Mesendoderm (in vitro differentiated cells): Measurements from ENCODE around the gene EPN1.

Experiments used
- DNase-seq: peaks from one replicate; pipeline ENCODE4 v3.0.0; 2013
- H2AK5ac ChIP-seq: 2 replicates; pipeline ENCODE4 v1.6.1; 2013; ENCODE audit warnings: low read length, inconsistent platforms
- H2BK120ac ChIP-seq: 2 replicates; pipeline ENCODE4 v1.6.1; 2013; ENCODE audit warnings: low read depth, mild to moderate bottlenecking, low read length, moderate library complexity, mixed read lengths
- H2BK15ac ChIP-seq: replicated peaks from 2 replicates; pipeline ENCODE4 v1.6.1; 2013; ENCODE audit warnings: low read depth, mild to moderate bottlenecking, moderate library complexity
- H2BK5ac ChIP-seq: 2 replicates; pipeline ENCODE4 v1.6.1; 2013; ENCODE audit warnings: low read length, inconsistent platforms
- H3K18ac ChIP-seq: 2 replicates; pipeline ENCODE4 v1.6.1; 2013; ENCODE audit warnings: mild to moderate bottlenecking, low read length, mixed read lengths
- H3K23ac ChIP-seq: one replicate; pipeline ENCODE4 v1.6.1; 2013; ENCODE audit warnings: low read length
- H3K27ac ChIP-seq: 2 replicates; pipeline ENCODE4 v1.5.1; 2013; ENCODE audit warnings: low read depth, mild to moderate bottlenecking, inconsistent platforms, low read length, moderate library complexity
- H3K27me3 ChIP-seq: 2 replicates; pipeline ENCODE4 v1.6.1; 2013; ENCODE audit warnings: low read length, control low read depth, mild to moderate bottlenecking, inconsistent platforms; ENCODE audit not compliant: insufficient read depth, poor library complexity
- H3K36me3 ChIP-seq: 2 replicates; pipeline ENCODE4 v1.6.1; 2013; ENCODE audit warnings: low read length, inconsistent platforms; ENCODE audit not compliant: control insufficient read depth, insufficient read depth
- H3K4ac ChIP-seq: one replicate; pipeline ENCODE4 v1.6.1; 2013; ENCODE audit warnings: low read depth, mild to moderate bottlenecking, low read length, moderate library complexity
- H3K4me1 ChIP-seq: 2 replicates; pipeline ENCODE4 v1.6.1; 2013; ENCODE audit warnings: low read depth, low read length, inconsistent platforms; ENCODE audit not compliant: control insufficient read depth
- H3K4me2 ChIP-seq: 2 replicates; pipeline ENCODE4 v1.6.1; 2013; ENCODE audit warnings: low read length
- H3K4me3 ChIP-seq: 2 replicates; pipeline ENCODE4 v1.5.1; 2013; ENCODE audit warnings: mild to moderate bottlenecking, low read length
- H3K56ac ChIP-seq: one replicate; pipeline ENCODE4 v1.6.1; 2013; ENCODE audit warnings: low read length
- H3K79me1 ChIP-seq: 2 replicates; pipeline ENCODE4 v1.6.1; 2013; ENCODE audit warnings: low read length, inconsistent platforms
- H3K79me2 ChIP-seq: 2 replicates; pipeline ENCODE4 v1.6.1; 2013; ENCODE audit warnings: mild to moderate bottlenecking, low read length; ENCODE audit not compliant: control insufficient read depth, insufficient read depth
- H3K9ac ChIP-seq: 2 replicates; pipeline ENCODE4 v1.6.1; 2013; ENCODE audit warnings: low read length, inconsistent platforms
- H4K5ac ChIP-seq: one replicate; pipeline ENCODE4 v1.6.1; 2013; ENCODE audit warnings: low read length
- H4K8ac ChIP-seq: one replicate; pipeline ENCODE4 v1.6.1; 2013; ENCODE audit warnings: low read depth, mild to moderate bottlenecking, control low read depth, low read length, moderate library complexity
- WGBS: extraction: QIAGEN DNeasy Blood & Tissue Kit; methylation state at CpG from one replicate; pipeline ENCODE4 v1.1.7; 2013; ENCODE audit warnings: low lambda C conversion rate, missing lambda C conversion rate; ENCODE audit not compliant: insufficient coverage; ENCODE audit errors: extremely low coverage; 5-methylcytosine and 5-hydroxymethylcytosine counted together

EPN1 gene

GRCh38 chr19:55684946-55685681, 10.1 kb downstream of the EPN1 start:
- no peak overlapping the region for H3K18ac ChIP-seq
- H3K4ac ChIP-seq = no peak overlapping the region
- peaks cover 6% of the 10 kb centered on the region for H3K79me2 ChIP-seq
- H3K9ac ChIP-seq = no peak overlapping the region
- H2AK5ac ChIP-seq = no peak overlapping the region
- H2BK120ac ChIP-seq = no peak overlapping the region
- H3K56ac ChIP-seq = no peak overlapping the region
- DNase-seq = no peak
- no peaks in the 10 kb centered on the region for H3K27me3 ChIP-seq
- H3K79me1 ChIP-seq = peaks cover 13% of the 10 kb centered on the region
- H2BK15ac ChIP-seq = no peak overlapping the region
- H3K27ac ChIP-seq = no peak overlapping the region
- no peak overlapping the region for H3K23ac ChIP-seq
- H2BK5ac ChIP-seq = no peak overlapping the region
- WGBS = no CpG with 5 or more reads among the region's 60 CpGs
- no peaks in the 10 kb centered on the region for H3K4me1 ChIP-seq
- no peak overlapping the region for H3K4me2 ChIP-seq
- H4K5ac ChIP-seq = no peak overlapping the region
- H3K36me3 ChIP-seq = peaks cover 3% of the 10 kb centered on the region
- no peak overlapping the region for H4K8ac ChIP-seq
- no peak overlapping the region for H3K4me3 ChIP-seq

DNA sequence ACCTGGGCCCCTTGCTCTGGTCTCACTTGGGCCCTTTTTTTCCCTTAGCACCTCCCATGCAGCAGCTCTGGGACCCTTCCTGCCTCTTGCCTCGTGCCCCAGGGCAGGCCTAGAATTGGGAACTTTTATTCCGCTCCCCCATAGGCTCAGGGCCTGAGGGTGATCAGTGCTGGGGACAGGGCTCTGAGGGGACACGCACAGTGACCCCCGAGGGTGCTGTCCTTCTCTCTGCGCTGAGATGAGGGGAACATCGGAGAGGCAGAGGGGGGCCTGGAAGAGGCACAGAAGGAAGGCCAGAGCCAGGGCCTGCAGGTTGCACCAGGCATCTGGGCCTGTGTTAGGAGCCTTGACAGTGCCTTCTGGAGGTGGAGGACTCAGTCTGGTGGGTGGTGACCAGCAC, 10.8 kb downstream of the EPN1 start:
- no peak overlapping the region for H2AK5ac ChIP-seq
- no peaks in the 10 kb centered on the region for H3K4me1 ChIP-seq
- H3K23ac ChIP-seq = no peak overlapping the region
- H2BK15ac ChIP-seq = no peak overlapping the region
- no peak overlapping the region for H2BK5ac ChIP-seq
- no peak overlapping the region for H4K8ac ChIP-seq
- H3K79me2 ChIP-seq = peaks cover 3% of the 10 kb centered on the region
- H3K18ac ChIP-seq = no peak overlapping the region
- H3K4ac ChIP-seq = no peak overlapping the region
- H3K36me3 ChIP-seq = peaks cover 3% of the 10 kb centered on the region
- WGBS = no CpG with 5 or more reads among the region's 6 CpGs
- no peaks in the 10 kb centered on the region for H3K27me3 ChIP-seq
- no peak for DNase-seq
- H3K27ac ChIP-seq = no peak overlapping the region
- H3K4me2 ChIP-seq = no peak overlapping the region
- no peak overlapping the region for H3K4me3 ChIP-seq
- H3K9ac ChIP-seq = no peak overlapping the region
- H3K56ac ChIP-seq = no peak overlapping the region
- H2BK120ac ChIP-seq = no peak overlapping the region
- no peak overlapping the region for H4K5ac ChIP-seq
- peaks cover 11% of the 10 kb centered on the region for H3K79me1 ChIP-seq

DNA sequence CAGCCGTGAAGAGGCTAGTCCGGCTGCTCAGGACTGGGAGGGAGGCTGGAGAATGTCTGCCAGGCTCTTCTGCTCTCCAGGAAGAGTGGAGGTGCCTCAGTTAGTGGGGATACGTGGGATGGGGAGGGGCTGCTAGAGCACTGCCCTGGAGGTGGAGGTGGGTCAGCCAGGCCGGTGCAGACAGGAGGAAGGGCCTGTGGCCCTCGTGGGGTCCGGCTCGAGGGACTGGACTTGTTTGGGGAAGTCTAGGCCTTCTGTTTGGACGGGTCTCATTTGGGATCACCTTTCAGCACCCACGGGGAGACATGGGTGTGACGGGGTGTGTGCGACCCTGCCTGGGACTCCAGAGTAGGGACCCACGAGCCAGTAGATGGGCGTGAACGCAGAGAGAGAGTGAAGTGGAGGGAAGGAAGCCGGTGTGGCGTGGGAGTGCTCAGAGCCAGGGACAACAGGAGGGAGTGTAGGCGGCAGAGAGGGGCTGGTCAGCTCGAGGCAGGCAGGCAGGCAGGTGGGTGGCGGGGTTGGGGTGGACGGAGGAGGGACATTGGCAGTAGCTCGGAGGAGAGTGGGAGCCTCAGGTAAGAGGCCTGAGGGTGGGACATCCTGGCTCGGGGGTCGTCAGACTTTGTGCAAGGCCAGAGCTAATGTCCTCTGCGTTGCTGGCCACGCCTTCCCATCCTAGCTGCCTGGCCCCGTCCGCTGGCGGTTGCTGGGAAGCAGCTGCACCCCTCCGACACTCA, 11.5 kb downstream of the EPN1 start:
- WGBS = no CpG with 5 or more reads among the region's 29 CpGs
- DNase-seq = no peak

GRCh38 chr19:55687281-55688201, 12.5 kb downstream of the EPN1 start:
- H3K4me2 ChIP-seq = no peak overlapping the region
- no peak overlapping the region for H2BK15ac ChIP-seq
- no peak overlapping the region for H3K23ac ChIP-seq
- no CpG with 5 or more reads among the region's 22 CpGs for WGBS
- no peaks in the 10 kb centered on the region for H3K79me2 ChIP-seq
- H3K9ac ChIP-seq = no peak overlapping the region
- H3K27me3 ChIP-seq = no peaks in the 10 kb centered on the region
- DNase-seq = no peak
- peaks cover 8% of the 10 kb centered on the region for H3K79me1 ChIP-seq
- H3K56ac ChIP-seq = no peak overlapping the region
- H3K18ac ChIP-seq = no peak overlapping the region
- H3K27ac ChIP-seq = no peak overlapping the region
- H2BK5ac ChIP-seq = no peak overlapping the region
- H3K4me3 ChIP-seq = no peak overlapping the region
- no peak overlapping the region for H4K8ac ChIP-seq
- H2AK5ac ChIP-seq = no peak overlapping the region
- no peak overlapping the region for H4K5ac ChIP-seq
- no peaks in the 10 kb centered on the region for H3K4me1 ChIP-seq
- H2BK120ac ChIP-seq = no peak overlapping the region
- no peak overlapping the region for H3K4ac ChIP-seq
- H3K36me3 ChIP-seq = no peaks in the 10 kb centered on the region

More for the DNA sequence above, 11.5 kb downstream of the EPN1 start:
- Histone ChIP-seq H2BK120ac (no peak overlapping the region), H3K56ac (no peak overlapping the region), H3K4me3 (no peak overlapping the region), H3K4ac (no peak overlapping the region), H4K8ac (no peak overlapping the region), H3K27ac (no peak overlapping the region), H2BK5ac (no peak overlapping the region), H3K9ac (no peak overlapping the region), H2BK15ac (no peak overlapping the region), H2AK5ac (no peak overlapping the region), H3K4me2 (no peak overlapping the region), H3K27me3 (no peaks in the 10 kb centered on the region), H3K79me2 (peaks cover 3% of the 10 kb centered on the region), H3K36me3 (peaks cover 3% of the 10 kb centered on the region), H4K5ac (no peak overlapping the region), H3K79me1 (peaks cover 11% of the 10 kb centered on the region), H3K23ac (no peak overlapping the region), H3K4me1 (no peaks in the 10 kb centered on the region), H3K18ac (no peak overlapping the region)

DNA sequence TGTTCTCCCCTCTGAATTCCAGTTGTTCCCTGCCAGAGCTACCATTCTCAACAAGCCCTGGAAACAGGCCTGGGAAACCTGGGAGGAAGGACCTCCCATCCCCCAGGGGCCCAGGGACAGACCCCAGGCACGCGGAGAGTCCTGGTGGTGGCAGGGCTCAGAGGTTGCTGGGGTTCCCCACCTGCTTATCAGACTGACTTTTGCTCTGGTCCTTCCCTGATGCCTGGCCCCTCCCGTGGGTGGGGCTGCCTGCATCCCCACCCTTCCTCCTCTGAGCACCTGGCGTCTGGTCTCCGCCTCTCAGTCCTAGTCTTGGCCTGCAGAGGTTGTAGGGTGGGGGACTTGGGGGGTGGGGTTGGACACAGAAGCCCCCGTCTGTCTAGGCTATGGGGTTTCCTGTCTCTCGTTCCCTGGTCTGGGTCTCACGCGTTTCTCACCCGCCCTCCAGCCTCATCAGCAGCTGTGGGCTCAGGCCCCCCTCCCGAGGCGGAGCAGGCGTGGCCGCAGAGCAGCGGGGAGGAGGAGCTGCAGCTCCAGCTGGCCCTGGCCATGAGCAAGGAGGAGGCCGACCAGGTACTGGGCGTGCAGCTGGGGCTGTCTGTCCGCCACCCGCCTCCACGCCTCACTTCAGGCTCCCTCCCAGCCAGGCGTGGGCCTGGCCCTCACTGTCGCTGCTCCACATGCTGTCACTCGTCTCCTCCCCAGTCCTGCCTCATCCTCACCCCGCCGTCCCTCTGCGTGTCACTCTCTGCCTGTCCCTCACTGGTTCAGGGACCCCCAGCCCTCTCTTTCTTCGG, 13.6 kb downstream of the EPN1 start:
- H2BK120ac ChIP-seq = no peak overlapping the region

More for the DNA sequence above, 13.6 kb downstream of the EPN1 start:
- Histone ChIP-seq H3K27ac (no peak overlapping the region), H2AK5ac (no peak overlapping the region), H3K9ac (no peak overlapping the region), H3K18ac (no peak overlapping the region), H4K8ac (no peak overlapping the region), H3K27me3 (no peaks in the 10 kb centered on the region), H3K56ac (no peak overlapping the region), H3K4ac (no peak overlapping the region), H3K79me2 (no peaks in the 10 kb centered on the region), H3K4me3 (no peak overlapping the region), H3K36me3 (no peaks in the 10 kb centered on the region), H2BK5ac (no peak overlapping the region), H3K23ac (no peak overlapping the region), H3K4me1 (no peaks in the 10 kb centered on the region), H3K79me1 (peaks cover 6% of the 10 kb centered on the region), H2BK15ac (no peak overlapping the region), H3K4me2 (no peak overlapping the region), H4K5ac (no peak overlapping the region)
- DNase-seq = no peak
- no CpG with 5 or more reads among the region's 27 CpGs for WGBS
